HG03558 (cell line): ENCODE data around the gene PDE9A.

ENCODE experiments used
- ATAC-seq: cut with Tn5 transposase; IDR thresholded peaks from one replicate; pipeline ENCODE4 v1.9.1; 2021; ENCODE audit warnings: moderate number of reproducible peaks; ENCODE audit not compliant: unreplicated experiment; ENCODE audit errors: extremely low read depth

PDE9A gene

DNA sequence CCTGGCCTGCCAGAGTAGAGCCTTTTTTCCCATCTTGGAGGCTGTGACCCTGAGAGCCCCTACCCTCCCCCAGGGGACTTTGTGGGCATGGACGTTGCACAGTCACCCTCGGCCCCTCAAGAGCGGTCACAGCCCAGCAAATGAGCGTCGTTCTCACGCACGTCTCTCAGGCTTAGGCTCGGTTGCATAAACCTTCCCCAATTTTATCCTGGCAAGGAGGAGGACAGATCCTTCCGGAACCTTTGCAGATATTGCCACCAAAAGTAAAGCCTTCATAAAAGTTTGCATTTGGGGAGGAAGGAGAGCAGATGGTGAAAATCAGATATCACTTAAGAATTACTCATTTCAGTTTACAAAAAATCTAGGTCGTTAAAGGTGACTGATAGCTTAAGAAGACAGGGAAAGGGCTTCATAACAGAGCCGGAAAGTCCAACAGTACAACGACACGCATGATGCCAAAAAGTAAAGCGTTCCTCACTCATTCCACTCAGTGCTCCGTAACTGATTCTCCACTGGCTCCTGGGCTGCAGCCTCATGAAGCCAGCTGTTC, 29.3 kb downstream of the PDE9A start:
- no peak for ATAC-seq

GRCh38 chr21:42683371-42684108, 30.1 kb downstream of the PDE9A start:
- no peak for ATAC-seq

- no peak for ATAC-seq
Observed at GRCh38 chr21:42684109-42684916, 30.9 kb downstream of the PDE9A start.

- ATAC-seq: no peak
Observed at GRCh38 chr21:42685036-42685435, 31.6 kb downstream of the PDE9A start.

GRCh38 chr21:42685954-42686500, 32.6 kb downstream of the PDE9A start:
- no peak for ATAC-seq

DNA sequence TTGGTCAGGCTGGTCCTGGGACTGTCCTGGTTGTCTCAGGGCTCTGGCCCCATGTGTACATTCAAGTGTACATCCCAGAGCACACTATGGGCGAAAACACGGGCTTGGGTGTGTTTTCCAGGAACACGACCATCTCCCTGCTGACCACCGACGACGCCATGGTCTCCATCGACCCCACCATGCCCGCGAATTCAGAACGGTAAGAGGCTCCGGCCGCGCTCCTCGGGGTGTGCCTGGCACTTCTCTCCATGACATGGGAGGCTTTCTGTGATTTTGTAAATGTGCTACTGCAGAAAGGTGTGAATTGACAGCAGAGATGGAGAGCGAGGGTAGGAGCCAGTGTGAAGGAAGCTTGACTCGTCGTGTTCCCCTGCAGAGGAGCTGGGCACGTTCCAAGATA, 34.4 kb downstream of the PDE9A start:
- no peak for ATAC-seq

DNA sequence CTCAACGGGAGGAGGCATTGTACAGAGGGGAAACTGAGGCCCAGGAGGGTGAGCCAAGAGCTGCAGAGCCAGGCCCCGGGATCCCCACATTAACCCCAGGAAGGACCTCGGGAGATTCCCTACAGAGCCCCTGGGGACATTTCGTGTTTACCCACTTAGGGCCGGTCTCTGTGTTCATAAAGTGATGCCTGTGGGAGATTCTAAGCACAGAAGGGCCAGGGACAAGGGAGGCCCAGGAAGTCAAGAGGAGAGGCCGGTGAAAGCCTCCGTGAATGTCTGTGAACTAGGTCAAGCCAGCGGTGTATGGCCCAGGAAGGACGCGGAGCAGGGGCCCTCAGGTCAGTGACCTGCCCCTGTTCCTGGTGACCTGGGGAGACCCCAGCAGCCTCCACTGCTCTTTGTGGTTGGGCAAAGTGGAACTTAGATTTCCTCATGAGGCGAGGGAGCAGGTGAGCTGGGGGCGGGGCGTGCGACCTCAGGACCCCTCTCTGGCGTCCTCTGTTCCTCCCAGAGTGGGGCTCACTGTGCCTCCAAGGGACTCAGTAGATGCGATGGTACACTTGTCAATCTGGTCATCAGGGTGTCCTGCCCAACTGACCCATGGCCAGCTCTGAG, 34.9 kb downstream of the PDE9A start:
- ATAC-seq: no peak

- no peak for ATAC-seq
Observed at GRCh38 chr21:42688841-42689371, 35.5 kb downstream of the PDE9A start.

DNA sequence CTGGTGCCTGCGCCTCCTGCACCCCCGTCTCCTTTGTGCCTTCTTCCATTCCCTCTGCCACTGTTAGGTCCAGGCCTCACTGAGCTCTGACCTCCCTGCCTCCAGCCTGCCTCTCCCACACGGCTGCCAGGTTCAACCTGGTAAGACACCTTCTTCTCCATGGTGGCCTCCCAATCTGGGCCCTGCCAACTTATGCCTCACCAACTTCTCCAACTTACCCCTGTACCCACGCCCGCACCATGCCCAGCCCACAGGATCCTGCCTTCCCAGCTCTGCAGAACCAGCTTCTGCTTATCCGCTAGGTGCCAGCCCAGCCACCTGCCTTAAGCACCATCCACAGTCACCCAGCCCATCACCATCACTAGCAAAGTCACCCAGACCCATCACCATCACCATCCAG, 37.2 kb downstream of the PDE9A start:
- ATAC-seq: no peak

DNA sequence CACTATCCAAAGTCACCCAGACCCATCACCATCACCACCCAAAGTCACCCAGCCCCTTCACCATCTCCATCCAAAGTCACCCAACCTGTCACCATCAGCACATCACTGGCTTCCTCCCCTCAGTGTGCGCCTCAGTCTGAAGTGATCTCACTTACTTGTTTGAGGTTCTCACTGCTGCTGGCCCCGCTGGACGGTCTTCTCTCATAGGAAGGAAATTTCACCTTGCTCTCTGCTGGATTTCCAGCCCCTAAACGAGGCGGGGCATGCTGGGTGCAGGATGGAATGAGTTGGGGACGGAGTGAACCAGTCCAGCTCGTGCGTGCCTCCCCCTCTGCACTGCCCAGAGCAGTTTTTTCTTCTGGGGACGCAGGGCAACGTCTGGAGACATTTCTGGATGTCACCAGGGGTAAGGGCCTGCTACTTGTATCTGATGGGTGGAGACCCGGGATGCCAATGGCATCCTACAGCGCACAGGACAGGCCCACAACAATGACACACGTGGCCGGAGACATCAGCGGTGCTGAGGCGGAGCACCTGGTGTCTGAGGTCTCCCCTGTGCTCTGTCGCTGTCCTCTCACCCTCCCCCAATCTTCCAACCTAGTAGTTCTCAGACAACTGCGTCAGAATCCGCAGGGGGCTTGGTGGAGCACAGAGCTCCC, 38.6 kb downstream of the PDE9A start:
- ATAC-seq: no peak

- ATAC-seq: no peak
Observed at GRCh38 chr21:42692688-42693087, 39.3 kb downstream of the PDE9A start.

GRCh38 chr21:42694751-42695696, 41.6 kb downstream of the PDE9A start:
- ATAC-seq: no peak

DNA sequence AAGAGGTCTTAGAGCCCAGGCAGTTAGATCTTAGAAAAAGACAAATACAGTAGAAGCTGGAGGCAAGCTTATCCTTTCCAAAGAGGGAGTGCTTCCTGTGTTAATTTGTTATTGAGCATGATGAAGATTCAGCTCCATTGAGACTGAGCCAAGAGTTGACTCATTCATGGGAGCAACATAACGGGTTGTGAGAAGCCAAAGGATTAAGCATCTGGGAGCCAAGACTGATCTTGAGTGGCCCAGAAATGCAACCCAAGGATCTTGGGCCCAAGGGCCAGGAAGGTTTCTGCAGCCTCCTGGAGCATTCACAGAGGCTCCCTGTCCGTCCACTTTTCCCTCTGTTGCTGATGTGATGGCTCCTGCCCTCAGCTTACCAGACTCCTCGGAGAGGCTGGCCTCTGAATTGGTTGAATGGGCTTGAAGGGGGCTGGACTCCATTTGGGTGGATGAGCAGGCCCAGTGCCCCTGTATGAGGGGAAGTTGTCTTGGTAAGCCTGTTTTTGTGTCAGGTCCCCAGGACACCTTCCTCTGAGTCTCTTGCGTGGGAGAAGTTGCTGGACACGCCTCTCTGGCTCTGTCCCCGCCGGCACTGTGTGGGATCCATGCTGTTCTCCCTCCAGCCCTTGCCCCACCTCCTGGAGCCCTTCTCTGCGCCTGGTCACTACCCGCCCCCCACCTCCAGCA, 42.4 kb downstream of the PDE9A start:
- ATAC-seq: no peak

DNA sequence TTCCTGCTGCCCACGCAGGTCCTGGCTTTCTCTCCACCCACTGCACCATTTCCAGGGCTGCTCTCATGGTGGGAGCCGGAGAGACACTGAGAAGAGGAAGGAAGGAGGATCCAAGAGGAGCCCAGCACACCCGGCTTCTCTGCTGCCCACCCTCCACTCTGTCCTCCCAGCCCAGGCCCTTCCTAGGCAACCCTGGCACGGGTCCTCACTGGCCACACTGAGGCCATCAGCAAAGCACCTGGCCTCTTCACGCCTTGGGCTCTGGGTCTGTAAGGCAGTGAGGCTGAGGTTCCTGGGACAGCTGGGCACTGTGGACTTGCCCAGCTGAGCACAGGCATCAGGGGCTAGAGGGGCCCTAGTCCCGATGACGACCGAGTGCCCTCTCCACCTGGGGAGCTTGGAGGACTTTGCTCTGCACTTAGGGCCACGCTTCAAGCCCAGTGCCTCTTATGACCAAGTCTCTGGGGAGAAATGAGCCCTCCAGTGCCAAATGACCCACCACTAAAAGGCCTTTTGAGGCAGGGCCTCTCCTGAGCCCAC, 43.1 kb downstream of the PDE9A start:
- ATAC-seq: no peak

- no peak for ATAC-seq
Observed at GRCh38 chr21:42698733-42699132, 45.3 kb downstream of the PDE9A start.

DNA sequence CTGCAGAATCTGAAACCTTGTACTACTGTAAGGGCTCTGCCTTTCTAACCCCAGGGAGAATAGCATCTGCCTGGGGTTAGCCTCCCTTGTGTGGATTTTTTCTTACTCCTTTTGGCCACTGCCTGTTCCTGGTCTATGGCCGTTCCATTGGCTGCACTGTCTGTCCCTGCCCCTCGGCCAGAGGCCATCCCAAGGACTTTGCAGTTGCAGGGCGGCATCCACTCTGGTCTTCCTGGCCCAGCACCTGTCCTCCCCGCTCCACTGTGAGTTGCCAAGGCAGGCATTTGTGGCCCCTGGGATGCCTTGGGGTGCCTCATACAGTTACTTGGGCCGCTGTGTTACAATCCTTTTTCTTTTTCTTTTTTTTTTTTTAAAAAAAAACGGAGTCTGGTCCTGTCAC, 45.8 kb downstream of the PDE9A start:
- ATAC-seq: no peak

DNA sequence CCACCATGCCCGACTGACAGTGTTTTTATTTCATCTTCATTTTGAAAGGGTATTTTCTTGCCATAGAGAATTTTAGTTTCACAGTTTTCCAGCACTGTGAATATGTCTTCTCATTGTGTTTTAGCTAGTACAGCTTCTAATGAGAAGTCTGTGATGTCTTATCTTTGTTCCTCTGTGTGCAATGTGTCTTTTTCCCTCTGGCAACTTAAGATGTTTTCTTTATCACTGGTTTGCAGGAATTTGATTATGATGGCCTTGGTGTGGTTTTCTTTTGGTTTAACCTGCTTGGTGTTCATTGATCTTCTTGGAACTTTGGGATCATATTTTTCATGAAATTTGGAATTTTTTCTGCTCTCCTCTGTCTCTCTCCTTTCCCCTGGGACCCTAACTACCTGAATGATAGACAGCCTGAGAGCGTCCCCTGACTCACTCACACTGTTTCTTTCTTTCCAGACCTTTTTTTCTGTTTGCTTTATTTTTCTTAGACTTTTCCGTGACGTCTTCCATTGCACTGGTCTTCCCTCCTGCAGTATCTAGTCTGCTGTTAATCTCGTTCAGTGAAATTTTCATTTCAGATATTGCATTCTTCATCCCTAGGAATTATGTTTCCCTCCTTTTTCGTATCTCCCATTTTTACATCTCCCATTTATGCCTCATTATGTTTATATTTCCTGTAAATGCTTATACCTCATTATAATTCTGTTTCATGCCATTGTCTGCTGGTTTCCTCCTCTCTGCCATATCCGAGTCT, 48.5 kb downstream of the PDE9A start:
- no peak for ATAC-seq
